Measurements from ENCODE around the gene PRM3.

GRCh38 chr16:11252482-11252931 is 20.9 kb downstream of the PRM3 start:
- TF ChIP-seq JUN (IDR thresholded peaks at IDR 0.05), result no peak
- TF ChIP-seq MAX (IDR thresholded peaks at IDR 0.05), result no peak
- no peak for TF ChIP-seq CTCF (IDR thresholded peaks at IDR 0.05)
- TF ChIP-seq EP300 (IDR thresholded peaks at IDR 0.05), result no peak
- TF ChIP-seq RAD21 (conservative IDR thresholded peaks at IDR 0.05 in 1 of 2, IDR thresholded peaks at IDR 0.05 in 1 of 2), result no peak
- TF ChIP-seq POLR2A (IDR thresholded peaks at IDR 0.05; ENCODE audit: low read length), result no peak
- TF ChIP-seq ZC3H11A (IDR thresholded peaks at IDR 0.05), result no peak
- no peak for TF ChIP-seq CEBPB (IDR thresholded peaks at IDR 0.05)
- TF ChIP-seq USF2 (IDR thresholded peaks at IDR 0.05), result no peak
- TF ChIP-seq MYC (IDR thresholded peaks at IDR 0.05; ENCODE audit: borderline replicate concordance, low read length), result no peak
- TF ChIP-seq ESRRA (IDR thresholded peaks at IDR 0.05; ENCODE audit: borderline replicate concordance, low read length), result no peak
- no peak for TF ChIP-seq RCOR1 (IDR thresholded peaks at IDR 0.05; ENCODE audit: low read depth, low read length)

Data from A549 (cell line).